NCI-H82 (cell line): ENCODE results near the gene MYPN.
"Not testable (repeated sequence)": the region's sequence is repeated elsewhere in the genome, so short reads cannot be mapped to it uniquely, and the experiment has no call there.

Source experiments
- DNase-seq: peaks from one replicate; lab custom pipeline; 2025; lab: John Stamatoyannopoulos, UW

Gene MYPN

GRCh38 chr10:68135362-68135761 lies 26.1 kb downstream of the MYPN start:
- no peak for DNase-seq

GRCh38 chr10:68135922-68136792 lies 26.9 kb downstream of the MYPN start:
- DNase-seq, result no peak

DNA sequence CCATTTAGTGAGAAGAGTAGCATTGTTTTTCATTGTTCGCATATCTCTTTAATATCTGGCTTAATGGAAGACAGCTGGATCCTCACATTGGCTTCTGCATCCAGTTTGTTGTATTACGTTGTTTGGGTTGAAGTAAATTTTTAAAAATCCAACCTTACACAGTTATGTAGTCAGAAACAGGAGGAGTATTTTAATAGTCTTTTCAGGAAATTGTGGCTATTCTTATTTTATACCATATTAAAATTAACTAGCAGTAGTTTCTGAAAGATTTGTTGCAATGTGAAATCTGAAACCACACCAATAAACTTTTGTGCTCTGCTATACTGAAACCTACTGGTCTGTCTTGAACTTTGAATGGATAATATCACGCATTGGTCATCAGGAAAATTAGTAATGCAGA lies 27.9 kb downstream of the MYPN start:
- DNase-seq, result no peak

DNA sequence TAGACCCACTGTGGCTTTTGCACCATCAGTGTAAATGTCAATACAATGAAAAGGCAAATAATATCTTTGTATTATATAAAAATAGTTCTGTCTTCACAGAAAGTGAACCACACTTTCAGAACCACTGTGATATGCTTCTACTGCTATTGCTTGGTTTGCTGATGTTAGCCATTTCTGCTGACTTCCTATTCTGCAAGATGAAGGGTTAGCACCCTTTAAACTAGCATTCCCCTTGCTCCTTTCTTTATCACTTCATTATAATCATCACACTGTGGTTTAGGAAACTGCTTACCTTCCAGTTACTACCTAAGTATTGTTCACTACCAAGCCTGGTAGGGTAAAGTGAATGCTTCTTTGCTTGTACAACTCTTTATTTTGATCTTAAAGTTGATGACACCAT lies 29.2 kb downstream of the MYPN start:
- DNase-seq, result no peak

DNA sequence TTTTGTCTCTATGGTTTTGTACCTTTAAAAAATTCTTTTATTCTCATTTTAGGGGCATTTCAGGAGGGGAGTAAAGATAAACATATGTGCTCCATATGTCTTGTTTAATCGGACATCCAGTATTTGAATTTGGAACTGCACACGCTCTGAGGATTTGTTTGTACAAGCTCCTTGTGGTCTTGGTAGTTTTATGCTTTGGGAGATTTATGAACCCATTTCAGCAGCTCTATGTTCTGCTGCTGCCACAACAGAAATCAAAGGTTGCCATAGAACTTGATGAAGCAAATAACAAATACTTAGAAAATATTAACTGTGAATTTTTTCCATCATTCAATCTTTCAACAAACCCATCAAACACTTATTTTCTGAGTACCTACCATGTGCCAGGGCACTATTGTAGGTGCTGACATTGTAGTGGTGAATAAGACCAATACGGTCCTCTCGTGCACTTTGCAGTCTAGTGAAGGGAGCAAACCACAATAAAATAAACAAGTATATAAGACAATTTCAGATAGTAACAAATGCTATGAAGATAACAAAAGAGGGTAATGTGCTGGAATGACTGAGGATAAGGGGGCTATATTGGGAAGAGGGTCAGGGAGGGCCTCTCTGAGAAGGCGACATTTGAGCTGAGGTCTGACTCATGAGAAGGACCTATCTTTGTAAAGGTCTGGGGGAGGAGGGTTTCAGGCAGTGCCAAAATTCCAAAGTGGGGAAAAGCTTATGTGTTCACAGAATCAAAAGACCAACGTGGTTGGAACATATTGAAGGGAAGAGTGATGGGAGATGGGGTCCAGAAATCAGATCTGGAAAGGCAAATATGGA lies 30.4 kb downstream of the MYPN start:
- no peak for DNase-seq

GRCh38 chr10:68142761-68143160 lies 33.5 kb downstream of the MYPN start:
- no peak for DNase-seq

DNA sequence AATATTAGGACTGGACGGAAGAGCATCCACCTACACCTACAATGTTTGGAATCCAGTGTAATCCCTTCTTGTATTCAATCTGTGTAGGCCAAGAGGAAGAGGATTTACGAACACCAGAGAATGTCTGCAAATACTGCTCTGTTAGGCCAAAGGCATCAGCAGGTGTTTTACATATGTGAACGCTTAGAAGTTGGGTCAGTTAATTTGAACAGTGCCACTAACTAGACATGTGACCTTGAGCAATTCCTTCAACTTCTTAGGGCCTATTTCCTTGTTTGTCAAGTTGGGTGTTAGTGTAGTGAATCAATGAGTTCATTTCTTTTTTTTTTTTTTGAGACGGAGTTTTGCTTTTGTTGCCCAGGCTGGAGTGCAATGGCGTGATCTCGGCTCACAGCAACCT lies 35.4 kb downstream of the MYPN start:
- DNase-seq, result no peak

- no peak for DNase-seq
These were observed 36.4 kb downstream of the MYPN start for GRCh38 chr10:68145705-68146104.

DNA sequence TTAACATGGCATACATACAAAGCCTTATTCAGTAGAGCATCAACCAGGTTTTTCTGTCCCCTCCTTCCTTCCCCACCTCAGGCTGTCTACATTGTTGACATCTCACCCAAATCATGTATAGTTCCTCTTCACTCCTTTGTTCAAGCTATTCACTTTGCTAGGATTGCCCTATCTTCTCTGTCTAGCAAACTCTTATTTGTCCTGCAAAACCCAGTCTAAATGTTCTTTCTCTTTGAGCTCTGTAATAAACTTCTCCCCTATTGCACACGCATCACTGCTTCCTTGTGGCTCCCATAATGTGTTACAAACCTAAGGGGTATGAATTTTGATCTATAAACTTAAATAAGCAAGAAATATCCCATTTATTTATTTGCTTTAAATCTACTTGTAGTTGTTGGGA lies 36.8 kb downstream of the MYPN start:
- no peak for DNase-seq

- DNase-seq, result no peak
These were observed 42.2 kb downstream of the MYPN start for GRCh38 chr10:68151453-68151852.

DNA sequence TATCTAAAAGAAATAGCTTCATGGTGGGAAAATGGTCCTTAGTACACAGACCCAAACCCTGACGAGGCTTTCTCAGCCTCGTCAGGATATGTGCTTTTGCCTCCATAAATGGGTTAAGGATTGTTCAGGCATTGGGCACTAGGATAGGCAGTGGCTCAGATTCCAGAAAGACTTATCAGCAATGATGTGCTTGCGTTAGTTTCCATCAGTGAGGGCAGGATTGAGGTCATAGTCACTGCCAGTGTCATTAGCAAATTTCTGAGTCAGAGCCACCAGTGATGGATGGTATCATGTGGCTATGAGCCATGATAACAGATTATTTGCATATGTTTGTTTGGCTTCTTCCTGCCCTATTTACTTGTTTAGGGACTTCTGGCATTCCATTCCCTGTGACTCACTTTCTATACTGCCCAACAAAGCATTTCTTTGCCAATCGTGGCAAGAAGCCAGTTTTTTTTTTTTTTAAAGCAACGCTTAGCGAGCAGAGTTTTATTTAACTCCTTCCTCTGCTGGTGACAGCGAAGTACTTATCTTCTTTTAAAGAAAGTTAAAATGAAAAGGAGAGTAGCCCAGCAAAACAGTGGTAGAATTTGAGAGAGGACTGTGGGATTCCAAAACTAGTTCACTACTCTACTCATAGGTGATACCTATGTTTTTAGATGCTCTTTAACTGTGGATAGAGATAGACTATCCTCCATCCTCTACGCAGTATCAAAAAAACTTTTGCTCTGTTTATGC lies 44.4 kb downstream of the MYPN start:
- peak; percentile 22 for DNase-seq

- peak; percentile 52 for DNase-seq
These were observed 44.9 kb downstream of the MYPN start for GRCh38 chr10:68154211-68154497.

GRCh38 chr10:68155615-68156210 lies 46.4 kb downstream of the MYPN start:
- no peak for DNase-seq

DNA sequence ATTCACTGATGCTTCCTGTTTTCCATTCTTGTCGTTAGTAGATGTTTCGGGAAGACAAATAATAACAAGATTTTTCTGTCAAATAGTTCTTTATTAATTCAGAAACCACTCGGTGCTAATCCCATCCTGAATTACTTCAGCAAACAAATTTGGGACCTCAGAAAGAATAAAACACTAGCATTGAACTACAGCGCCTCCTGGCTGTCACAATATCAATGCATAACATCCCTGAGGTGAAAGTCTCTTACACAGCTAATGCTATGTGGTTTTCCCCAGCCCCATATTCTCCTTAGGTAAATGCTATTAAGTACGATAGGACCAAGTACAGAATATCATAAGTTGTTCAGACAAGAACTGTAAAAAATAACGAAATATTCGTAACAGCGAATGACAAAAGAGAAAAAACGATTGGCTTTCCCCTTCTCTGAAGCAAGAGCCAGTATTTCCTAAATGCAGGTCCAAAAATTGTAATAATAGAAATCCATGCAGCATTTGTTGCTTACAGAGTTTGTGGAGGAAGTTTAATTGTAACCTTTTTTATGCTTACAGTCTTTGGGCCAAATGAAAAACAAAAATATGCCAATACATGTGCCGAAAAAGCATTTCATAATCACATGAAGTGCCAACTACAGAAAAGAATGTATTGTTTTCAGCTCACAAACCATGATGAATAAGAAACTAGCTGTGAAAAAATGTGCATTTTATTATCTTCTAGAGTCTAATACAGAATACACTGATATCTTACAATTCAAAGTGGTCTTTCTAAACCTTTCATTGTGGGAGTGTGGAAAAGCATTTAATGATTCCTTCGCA lies 47.3 kb downstream of the MYPN start:
- DNase-seq, result peak; percentile 78

- DNase-seq, result not testable (repeated sequence)
These were observed 48.2 kb downstream of the MYPN start for GRCh38 chr10:68157522-68157921.

DNA sequence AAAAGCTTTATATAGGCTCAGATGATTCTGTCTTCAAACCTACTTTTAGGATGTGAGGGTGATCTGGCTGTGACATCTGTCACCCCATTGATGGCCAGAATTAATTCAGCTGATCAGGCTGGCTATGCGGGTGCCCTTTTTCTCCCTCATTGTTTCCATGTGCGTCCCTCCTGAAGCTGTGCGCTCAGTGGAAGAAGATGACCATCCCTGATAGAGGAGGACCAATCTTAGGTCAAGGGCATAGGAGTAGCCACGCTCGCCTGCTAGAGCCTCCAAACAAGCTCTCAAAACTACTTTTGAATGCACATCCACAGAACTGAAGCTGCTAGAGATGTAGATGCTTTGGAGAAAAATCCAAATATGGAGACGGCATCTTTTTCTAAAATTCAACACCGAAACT lies 48.7 kb downstream of the MYPN start:
- no peak for DNase-seq

- DNase-seq, result no peak
These were observed 54.4 kb downstream of the MYPN start for GRCh38 chr10:68163735-68164134.

- no peak for DNase-seq
These were observed 56.4 kb downstream of the MYPN start for GRCh38 chr10:68165643-68166042.

GRCh38 chr10:68166871-68167585 lies 57.7 kb downstream of the MYPN start:
- no peak for DNase-seq

DNA sequence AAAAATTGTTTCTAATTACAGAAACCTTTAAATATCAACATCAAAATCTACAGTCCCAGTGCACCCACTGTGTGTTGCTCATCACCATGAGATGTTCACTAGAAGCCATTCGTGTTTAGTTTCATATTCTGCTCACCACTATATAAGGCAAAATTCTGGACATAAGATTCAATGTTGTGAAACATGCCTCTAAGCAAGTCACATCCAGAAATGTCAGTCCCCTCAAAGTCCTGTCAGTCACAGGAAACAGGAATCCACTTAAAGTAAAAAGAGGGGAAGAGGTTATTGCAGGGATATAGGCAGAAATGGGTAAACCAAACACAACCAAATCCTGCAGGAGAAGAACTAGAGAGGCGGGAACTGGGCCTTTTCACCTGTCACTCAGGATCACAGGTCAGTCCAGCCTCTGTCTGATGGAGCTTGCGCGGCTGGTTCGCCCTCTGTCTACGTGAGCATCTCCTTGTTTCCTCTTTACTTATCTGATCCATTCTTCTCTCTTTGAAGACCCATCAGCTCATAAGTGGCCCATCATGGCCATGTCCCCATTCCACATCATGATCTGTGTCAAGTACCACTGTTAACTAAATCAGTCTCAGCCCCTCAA lies 58.4 kb downstream of the MYPN start:
- DNase-seq, result no peak
